HL-60 (cell line): ENCODE data around the gene LCN6.

Source experiments
- CTCF ChIP-seq: IDR thresholded peaks from one replicate; pipeline ENCODE4 v1.5.1; 2011; ENCODE audit warnings: low read length, control low read depth, inconsistent platforms; ENCODE audit not compliant: insufficient read depth
- POLR2AphosphoS5 ChIP-seq: IDR thresholded peaks from 2 replicates; pipeline ENCODE4 v1.6.1; 2012; ENCODE audit warnings: low read depth
- REST ChIP-seq: IDR thresholded peaks from 2 replicates; pipeline ENCODE4 v1.6.1; 2012; ENCODE audit warnings: low read depth; ENCODE audit not compliant: insufficient replicate concordance

DNA sequence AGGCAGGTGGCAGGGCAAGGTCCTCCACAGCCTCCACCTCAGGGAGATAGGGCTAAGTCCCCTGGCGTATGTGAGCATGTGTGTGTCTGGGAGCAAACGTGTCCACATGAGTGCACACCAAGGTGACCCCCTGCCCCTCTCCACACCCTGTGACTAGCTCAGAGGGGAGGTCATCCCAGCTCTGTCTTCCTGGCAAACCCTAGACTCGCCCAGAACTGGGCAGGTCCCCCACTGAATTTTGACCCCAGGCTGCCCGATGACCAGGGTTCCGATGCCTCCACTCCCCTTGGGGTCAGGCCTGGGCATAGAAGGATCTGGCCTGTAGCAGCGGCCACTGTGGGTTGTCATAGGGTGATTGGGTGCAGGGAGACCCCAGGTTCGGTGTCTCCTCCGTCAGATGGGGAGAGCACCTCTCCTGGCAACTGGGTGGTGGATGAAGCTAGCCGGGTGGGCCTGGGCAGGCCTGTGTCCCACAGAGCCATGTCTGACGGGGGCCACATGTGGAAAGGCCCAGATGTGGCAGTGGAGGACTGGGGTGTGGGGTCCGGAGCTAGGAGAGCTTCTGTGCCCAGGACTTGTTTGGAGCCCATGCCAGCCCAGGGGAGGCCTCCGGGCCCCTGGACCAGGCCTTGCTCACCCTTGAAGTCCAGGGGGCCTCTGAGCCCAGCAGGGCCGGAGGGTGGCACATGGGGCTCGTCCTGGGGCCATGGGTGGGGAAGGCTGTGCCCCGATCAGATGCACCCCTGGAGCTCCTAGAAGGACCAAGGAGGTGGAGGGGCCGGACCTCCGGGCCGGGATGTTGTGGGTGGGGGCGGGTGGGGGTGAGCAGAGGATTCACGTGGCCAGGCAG, 29.8 kb downstream of the LCN6 start:
- TF ChIP-seq CTCF (no peak), REST (no peak), POLR2AphosphoS5 (no peak)
